ENCODE measurements around the gene ERCC6L. TPM values are rescaled to one million over a fixed set of nuclear protein-coding genes. Genes with fewer than 3 reads are reported as not detected.

ERCC6L gene
- total RNA-seq, 4 donors from 2014 or later = 0.18 to 5.8 (median 0.65) TPM

DNA sequence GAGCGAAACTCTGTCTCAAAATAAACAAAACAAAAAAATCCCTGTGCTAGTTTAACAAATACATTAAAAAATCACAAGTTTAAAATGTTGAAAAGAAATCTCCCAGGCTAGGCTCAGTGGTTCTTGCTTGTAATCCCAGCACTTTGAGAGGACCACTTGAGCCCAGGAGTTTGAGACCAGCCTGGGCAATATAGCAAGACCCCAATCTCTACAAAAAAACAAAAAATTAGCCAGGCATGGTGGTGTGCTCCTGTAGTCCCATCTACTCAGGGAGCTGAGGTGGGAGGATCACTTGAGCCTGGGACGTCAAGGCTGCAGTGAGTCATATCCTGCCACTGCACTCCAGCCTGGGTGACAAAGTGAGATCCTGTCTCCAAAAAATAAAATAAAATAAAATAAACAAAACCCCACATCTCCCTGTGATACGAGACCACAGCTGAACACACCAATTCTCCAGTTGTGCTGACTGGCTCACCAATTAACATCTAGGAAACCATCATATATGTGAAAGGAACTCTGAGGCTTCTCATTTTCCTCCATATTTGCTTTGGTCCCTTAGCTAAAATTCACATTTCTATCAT, 30.9 kb upstream of the ERCC6L start:
- H3K9me3 ChIP-seq = no peaks in the 10 kb centered on the region
- no peak overlapping the region for H3K4me3 ChIP-seq
- no peak overlapping the region for H3K27ac ChIP-seq
- TF ChIP-seq, protein P1, sequence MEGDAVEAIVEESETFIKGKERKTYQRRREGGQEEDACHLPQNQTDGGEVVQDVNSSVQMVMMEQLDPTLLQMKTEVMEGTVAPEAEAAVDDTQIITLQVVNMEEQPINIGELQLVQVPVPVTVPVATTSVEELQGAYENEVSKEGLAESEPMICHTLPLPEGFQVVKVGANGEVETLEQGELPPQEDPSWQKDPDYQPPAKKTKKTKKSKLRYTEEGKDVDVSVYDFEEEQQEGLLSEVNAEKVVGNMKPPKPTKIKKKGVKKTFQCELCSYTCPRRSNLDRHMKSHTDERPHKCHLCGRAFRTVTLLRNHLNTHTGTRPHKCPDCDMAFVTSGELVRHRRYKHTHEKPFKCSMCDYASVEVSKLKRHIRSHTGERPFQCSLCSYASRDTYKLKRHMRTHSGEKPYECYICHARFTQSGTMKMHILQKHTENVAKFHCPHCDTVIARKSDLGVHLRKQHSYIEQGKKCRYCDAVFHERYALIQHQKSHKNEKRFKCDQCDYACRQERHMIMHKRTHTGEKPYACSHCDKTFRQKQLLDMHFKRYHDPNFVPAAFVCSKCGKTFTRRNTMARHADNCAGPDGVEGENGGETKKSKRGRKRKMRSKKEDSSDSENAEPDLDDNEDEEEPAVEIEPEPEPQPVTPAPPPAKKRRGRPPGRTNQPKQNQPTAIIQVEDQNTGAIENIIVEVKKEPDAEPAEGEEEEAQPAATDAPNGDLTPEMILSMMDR (IDR thresholded peaks at IDR 0.05) = no peak
- TF ChIP-seq POLR2A (IDR thresholded peaks at IDR 0.05) = no peak
- DNase-seq = no peak
- no peaks in the 10 kb centered on the region for H3K27me3 ChIP-seq
- peaks cover 0 to 22% (median 0%) of the 10 kb centered on the region in 3 donors for H3K36me3 ChIP-seq
- H3K4me1 ChIP-seq = peaks cover 0 to 11% (median 0%) of the 10 kb centered on the region in 4 donors

- H3K4me1 ChIP-seq = peaks cover 0 to 4% (median 0%) of the 10 kb centered on the region in 4 donors
- no peak for DNase-seq
- TF ChIP-seq, protein P1 (IDR thresholded peaks at IDR 0.05) = no peak
- TF ChIP-seq POLR2A (IDR thresholded peaks at IDR 0.05) = no peak
- H3K9me3 ChIP-seq = no peaks in the 10 kb centered on the region
- H3K27me3 ChIP-seq = no peaks in the 10 kb centered on the region
- no peak overlapping the region for H3K27ac ChIP-seq
- H3K4me3 ChIP-seq = no peak overlapping the region
- H3K36me3 ChIP-seq = peaks cover 0 to 22% (median 0%) of the 10 kb centered on the region in 3 donors
Observed at GRCh38 chrX:72268597-72269365, 30.0 kb upstream of the ERCC6L start.

- Histone ChIP-seq H3K4me3 (no peak overlapping the region), H3K4me1 (no peaks in the 10 kb centered on the region), H3K36me3 (peaks cover 0 to 8% (median 0%) of the 10 kb centered on the region in 3 donors), H3K27ac (no peak overlapping the region), H3K27me3 (no peaks in the 10 kb centered on the region), H3K9me3 (no peaks in the 10 kb centered on the region)
- TF ChIP-seq POLR2A (IDR thresholded peaks at IDR 0.05) = no peak
- TF ChIP-seq, protein P1 (IDR thresholded peaks at IDR 0.05) = no peak
- DNase-seq = no peak
Observed at GRCh38 chrX:72265263-72265662, 26.4 kb upstream of the ERCC6L start.

GRCh38 chrX:72262077-72262476, 23.2 kb upstream of the ERCC6L start:
- H3K4me3 ChIP-seq = no peak overlapping the region
- H3K27me3 ChIP-seq = no peaks in the 10 kb centered on the region
- H3K36me3 ChIP-seq = no peaks in the 10 kb centered on the region
- H3K4me1 ChIP-seq = no peaks in the 10 kb centered on the region
- no peaks in the 10 kb centered on the region for H3K9me3 ChIP-seq
- DNase-seq = no peak
- TF ChIP-seq, protein P1 (IDR thresholded peaks at IDR 0.05) = no peak
- no peak for TF ChIP-seq POLR2A (IDR thresholded peaks at IDR 0.05)
- no peak overlapping the region for H3K27ac ChIP-seq

DNA sequence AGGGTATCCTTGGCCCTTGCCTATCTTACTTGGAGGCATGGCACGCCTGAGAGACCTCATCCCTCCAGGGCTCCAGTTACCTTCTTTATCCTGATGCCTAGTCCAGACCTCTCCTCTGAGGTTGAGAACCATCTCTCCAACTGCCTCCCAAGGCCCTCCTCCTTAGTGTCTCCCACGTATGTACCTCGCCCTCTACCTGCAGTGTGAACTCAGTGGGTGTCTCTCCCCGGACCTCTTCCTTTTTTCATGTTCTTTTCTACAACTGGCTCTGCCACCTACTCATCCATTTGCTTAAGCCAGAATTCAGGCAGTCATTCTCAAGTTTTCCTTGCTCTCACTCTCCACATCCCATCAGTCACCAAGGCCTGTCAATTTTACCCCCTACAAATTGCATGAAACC, 21.6 kb upstream of the ERCC6L start:
- TF ChIP-seq, protein P1 (IDR thresholded peaks at IDR 0.05) = no peak
- no peak for TF ChIP-seq POLR2A (IDR thresholded peaks at IDR 0.05)
- Histone ChIP-seq H3K4me1 (no peaks in the 10 kb centered on the region), H3K27me3 (no peaks in the 10 kb centered on the region), H3K9me3 (no peaks in the 10 kb centered on the region), H3K27ac (no peak overlapping the region), H3K4me3 (no peak overlapping the region), H3K36me3 (no peaks in the 10 kb centered on the region)
- DNase-seq = no peak
